HG02759 (cell line): ENCODE results near the gene SLC1A3.
A peak's percentile ranks its signal among the peaks of the same experiment; 100 is the strongest.

Experiments used
- ATAC-seq: cut with Tn5 transposase; IDR thresholded peaks from one replicate; pipeline ENCODE4 v1.9.1; 2021; ENCODE audit warnings: mild to moderate bottlenecking, moderate library complexity; ENCODE audit not compliant: unreplicated experiment

The SLC1A3 gene

GRCh38 chr5:36682499-36682898 lies 76.1 kb downstream of the SLC1A3 start:
- no peak for ATAC-seq

- no peak for ATAC-seq
Measured at GRCh38 chr5:36683821-36684434, 77.5 kb downstream of the SLC1A3 start.

GRCh38 chr5:36685631-36686288 lies 79.4 kb downstream of the SLC1A3 start:
- ATAC-seq, result no peak

GRCh38 chr5:36686881-36687280 lies 80.5 kb downstream of the SLC1A3 start:
- ATAC-seq, result no peak

- ATAC-seq, result no peak
Measured at GRCh38 chr5:36688722-36689121, 82.3 kb downstream of the SLC1A3 start.

- peak; percentile 19 for ATAC-seq
Measured at GRCh38 chr5:36689225-36689624, 82.8 kb downstream of the SLC1A3 start.

GRCh38 chr5:36690041-36690961 lies 83.9 kb downstream of the SLC1A3 start:
- peak; percentile 78 for ATAC-seq

- no peak for ATAC-seq
Measured at GRCh38 chr5:36691226-36691625, 84.8 kb downstream of the SLC1A3 start.

- ATAC-seq, result no peak
Measured at GRCh38 chr5:36691696-36692371, 85.4 kb downstream of the SLC1A3 start.

GRCh38 chr5:36692791-36693763 lies 86.7 kb downstream of the SLC1A3 start:
- ATAC-seq, result peak; percentile 68

GRCh38 chr5:36694351-36694750 lies 87.9 kb downstream of the SLC1A3 start:
- ATAC-seq, result no peak

GRCh38 chr5:36696059-36696673 lies 89.8 kb downstream of the SLC1A3 start:
- peak; percentile 41 for ATAC-seq

GRCh38 chr5:36698031-36698430 lies 91.6 kb downstream of the SLC1A3 start:
- no peak for ATAC-seq

- ATAC-seq, result peak; percentile 97
Measured at GRCh38 chr5:36701085-36701698, 94.8 kb downstream of the SLC1A3 start.

GRCh38 chr5:36703245-36703860 lies 96.9 kb downstream of the SLC1A3 start:
- no peak for ATAC-seq

GRCh38 chr5:36704131-36704530 lies 97.7 kb downstream of the SLC1A3 start:
- no peak for ATAC-seq

GRCh38 chr5:36705055-36705454 lies 98.6 kb downstream of the SLC1A3 start:
- ATAC-seq, result no peak

GRCh38 chr5:36706662-36707061 lies 100.3 kb downstream of the SLC1A3 start:
- ATAC-seq, result no peak

GRCh38 chr5:36708996-36709395 lies 102.6 kb downstream of the SLC1A3 start:
- ATAC-seq, result no peak
